ENCODE measurements around the gene BORCS6.
A peak's percentile ranks its signal among the peaks of the same experiment; 100 is the strongest.

GRCh38 chr17:8226536-8227237, 36.7 kb upstream of the BORCS6 start:
- TF ChIP-seq REST (IDR thresholded peaks at IDR 0.05; ENCODE audit: insufficient read depth in 1 of 2, low read depth in 2 of 2, low read length in 1 of 2) (no peak), CTCF (IDR thresholded peaks at IDR 0.05) (no peak), POLR2AphosphoS5 (IDR thresholded peaks at IDR 0.05; ENCODE audit: low read depth, low read length) (peak; percentile 97), SIN3A (IDR thresholded peaks at IDR 0.05; ENCODE audit: borderline replicate concordance, insufficient read depth, low read depth, low read length) (0 out of 2 replicates have a peak, but pooled peaks have one; percentile 45)

Data from Panc1 (cell line).